ENCODE data around the gene TBX18.

TBX18 gene

DNA sequence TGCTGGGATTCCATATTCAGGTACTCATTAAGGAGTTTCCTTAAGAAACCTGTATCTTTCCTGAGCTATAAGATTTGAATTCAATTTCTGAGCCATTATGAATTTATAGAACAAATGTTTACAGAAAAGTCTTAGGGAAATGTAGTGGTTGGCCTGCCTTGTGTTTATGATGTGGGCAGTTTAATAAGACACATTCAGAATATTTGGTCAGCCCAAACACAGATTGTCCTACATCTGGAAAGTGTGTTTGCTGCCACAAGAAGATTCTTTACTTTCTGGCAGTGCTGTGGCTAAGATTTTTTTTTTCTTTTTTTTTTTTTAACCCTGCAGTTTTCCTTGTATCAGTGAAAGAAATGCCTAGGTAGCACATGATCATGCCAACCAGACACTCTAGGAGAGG, 15.2 kb downstream of the TBX18 start:
- Mint-ChIP-seq H3K4me3 (no peak overlapping the region), H3K27me3 (peaks cover 6% of the 10 kb centered on the region), H3K9me3 (no peaks in the 10 kb centered on the region), H3K27ac (no peak overlapping the region), H3K4me1 (ENCODE audit: low read depth) (no peaks in the 10 kb centered on the region), H3K36me3 (ENCODE audit: low read depth) (no peaks in the 10 kb centered on the region)
- intact Hi-C loops (cut with micrococcal nuclease), result no loop called here

DNA sequence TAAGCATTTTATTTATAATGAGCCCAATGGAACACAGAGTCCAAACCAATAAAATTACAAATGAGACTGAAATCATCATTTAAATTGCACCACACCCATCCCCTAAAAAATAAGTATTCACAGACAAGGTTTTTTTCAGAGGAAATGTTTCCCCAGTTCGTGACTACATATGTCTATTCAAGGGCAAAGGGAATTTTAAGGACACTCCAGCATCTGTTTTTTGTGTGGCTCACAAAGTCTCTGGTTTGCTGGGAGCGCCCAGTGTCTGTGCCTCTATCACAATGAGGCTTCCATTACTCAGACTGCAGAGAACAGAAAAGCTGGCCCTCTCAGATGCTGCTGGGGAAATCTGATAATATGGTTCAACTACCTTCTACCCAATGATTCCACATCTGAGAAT, 16.0 kb downstream of the TBX18 start:
- Mint-ChIP-seq H3K4me1 (ENCODE audit: low read depth) (no peaks in the 10 kb centered on the region), H3K36me3 (ENCODE audit: low read depth) (no peaks in the 10 kb centered on the region), H3K4me3 (no peak overlapping the region), H3K27ac (no peak overlapping the region), H3K9me3 (no peaks in the 10 kb centered on the region), H3K27me3 (peaks cover 5% of the 10 kb centered on the region)
- intact Hi-C loops (cut with micrococcal nuclease), result no loop called here

DNA sequence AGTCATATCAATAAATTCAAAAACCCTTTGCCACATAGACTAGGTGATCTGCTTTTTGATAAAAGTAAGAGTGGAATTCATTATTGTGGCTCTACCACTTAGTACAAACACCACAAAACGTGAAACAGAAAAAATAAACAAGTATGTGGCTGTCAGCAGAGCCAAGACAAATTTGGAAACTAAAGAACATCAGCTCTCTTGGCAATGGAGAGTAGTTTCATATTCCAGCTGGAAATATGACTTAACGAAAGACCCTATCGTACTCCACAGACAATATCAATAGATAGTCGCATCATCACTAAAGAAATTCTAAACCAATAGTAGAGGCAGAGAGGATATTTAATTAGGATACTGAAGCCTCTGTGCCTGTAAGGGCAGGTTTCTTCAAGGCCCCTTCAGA, 20.8 kb downstream of the TBX18 start:
- Mint-ChIP-seq H3K27me3 (peaks cover 2% of the 10 kb centered on the region), H3K27ac (no peak overlapping the region), H3K36me3 (ENCODE audit: low read depth) (no peaks in the 10 kb centered on the region), H3K9me3 (no peaks in the 10 kb centered on the region), H3K4me3 (no peak overlapping the region), H3K4me1 (ENCODE audit: low read depth) (no peaks in the 10 kb centered on the region)
- intact Hi-C loops (cut with micrococcal nuclease), result no loop called here

DNA sequence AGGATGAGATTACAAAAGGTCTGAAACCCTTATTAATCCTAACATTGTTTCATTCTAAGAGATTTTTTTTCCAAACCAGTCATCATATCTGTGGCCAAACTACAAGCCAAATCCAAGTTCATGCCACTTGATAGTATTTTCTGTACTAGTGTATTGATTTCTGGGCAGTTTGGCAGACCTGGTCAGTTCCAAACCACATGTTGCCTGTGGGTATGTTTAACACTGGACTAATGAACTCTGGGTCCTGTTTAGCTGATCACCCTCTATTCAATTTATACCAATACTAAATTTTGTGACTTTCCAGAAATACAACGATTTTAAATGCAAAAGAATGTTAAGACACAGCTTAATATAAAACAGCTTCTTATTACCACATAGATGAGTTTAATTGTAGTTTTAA, 24.0 kb downstream of the TBX18 start:
- H3K9me3 Mint-ChIP-seq, result no peaks in the 10 kb centered on the region
- no peaks in the 10 kb centered on the region for H3K27me3 Mint-ChIP-seq
- H3K4me1 Mint-ChIP-seq (ENCODE audit: low read depth), result no peaks in the 10 kb centered on the region
- H3K36me3 Mint-ChIP-seq (ENCODE audit: low read depth), result no peaks in the 10 kb centered on the region
- intact Hi-C loops (cut with micrococcal nuclease), result no loop called here
- no peak overlapping the region for H3K4me3 Mint-ChIP-seq
- H3K27ac Mint-ChIP-seq, result no peak overlapping the region

DNA sequence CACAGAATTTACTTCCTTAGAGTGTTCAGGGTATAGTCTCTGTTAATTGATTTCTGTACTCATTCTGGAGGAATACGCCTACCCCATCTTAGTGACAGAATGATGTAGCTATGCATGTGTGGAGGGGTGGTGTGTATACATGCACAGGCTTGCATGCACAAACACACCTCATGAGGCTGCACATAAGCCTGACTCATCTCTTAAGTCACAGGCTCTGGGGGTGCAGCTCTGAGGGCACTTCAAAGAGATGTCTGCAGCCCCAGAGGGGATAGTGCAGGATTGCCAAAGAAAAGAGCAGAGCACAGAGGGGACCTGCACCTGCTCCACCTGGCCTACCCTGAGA, 24.6 kb downstream of the TBX18 start:
- Mint-ChIP-seq H3K4me3 (no peak overlapping the region), H3K4me1 (ENCODE audit: low read depth) (no peaks in the 10 kb centered on the region), H3K9me3 (no peaks in the 10 kb centered on the region), H3K36me3 (ENCODE audit: low read depth) (no peaks in the 10 kb centered on the region), H3K27ac (no peak overlapping the region), H3K27me3 (no peaks in the 10 kb centered on the region)
- intact Hi-C loops (cut with micrococcal nuclease), result no loop called here

DNA sequence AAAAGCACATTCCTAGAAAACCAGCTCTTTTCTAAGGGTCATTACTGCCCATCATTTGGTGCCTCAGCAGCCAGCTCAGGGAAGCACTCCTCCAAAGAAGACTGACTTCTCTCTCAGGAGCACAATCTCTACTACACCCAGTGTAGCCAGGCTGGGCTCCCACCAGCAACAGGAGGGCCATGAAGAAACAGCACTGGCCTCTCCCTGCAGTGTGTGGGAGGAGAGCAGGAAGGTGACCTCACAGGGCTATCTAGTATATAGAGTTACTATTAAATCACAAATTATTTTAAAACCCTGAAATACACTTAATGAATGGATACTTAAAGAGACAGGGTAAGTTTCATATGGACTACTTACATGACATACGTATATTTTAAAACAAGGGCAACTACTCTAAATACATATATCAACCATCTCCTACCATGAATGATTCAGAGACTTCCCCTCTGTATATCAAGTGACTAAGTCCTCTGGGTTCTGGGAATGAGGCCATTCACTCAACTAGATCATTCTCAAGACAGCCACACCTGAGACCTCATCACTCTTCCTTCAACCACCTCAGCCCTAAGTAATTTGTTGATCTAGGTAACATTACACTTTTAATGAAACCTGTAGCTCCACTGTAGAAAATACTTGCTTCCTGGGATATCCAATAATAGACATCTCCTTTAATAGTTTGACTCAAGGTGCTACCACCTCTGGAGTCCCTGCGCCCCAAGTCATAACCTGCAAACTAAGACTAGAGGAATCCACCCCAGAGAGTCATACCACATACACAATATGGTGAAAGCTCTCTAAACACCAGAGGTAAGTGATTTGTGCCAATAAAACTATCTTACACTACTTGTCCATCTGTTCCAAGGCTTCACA, 25.2 kb downstream of the TBX18 start:
- Mint-ChIP-seq H3K4me1 (ENCODE audit: low read depth) (no peaks in the 10 kb centered on the region), H3K9me3 (no peaks in the 10 kb centered on the region), H3K4me3 (no peak overlapping the region), H3K36me3 (ENCODE audit: low read depth) (no peaks in the 10 kb centered on the region), H3K27me3 (no peaks in the 10 kb centered on the region), H3K27ac (no peak overlapping the region)
- intact Hi-C loops (cut with micrococcal nuclease), result no loop called here

DNA sequence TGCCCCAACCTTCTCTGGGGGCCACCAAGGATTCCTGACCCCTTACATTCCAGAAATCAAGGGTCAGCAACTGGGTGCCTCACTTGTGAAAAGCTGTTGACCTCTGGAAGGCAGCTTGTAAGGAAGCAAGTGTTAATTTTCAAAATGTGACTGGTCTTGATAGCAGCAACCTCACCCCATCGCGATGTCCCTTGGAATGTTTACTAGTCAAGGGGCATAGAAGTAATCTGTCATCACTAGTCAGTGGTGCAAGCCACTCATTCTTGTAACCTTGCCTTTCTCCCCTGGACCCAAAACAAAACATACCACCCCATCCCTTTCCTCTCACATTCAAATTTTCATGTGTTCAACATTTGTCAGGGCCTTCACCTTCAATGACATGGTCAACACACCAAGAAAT, 30.5 kb downstream of the TBX18 start:
- Mint-ChIP-seq H3K36me3 (ENCODE audit: low read depth) (no peaks in the 10 kb centered on the region), H3K27ac (no peak overlapping the region), H3K9me3 (no peaks in the 10 kb centered on the region), H3K27me3 (no peaks in the 10 kb centered on the region), H3K4me3 (no peak overlapping the region), H3K4me1 (ENCODE audit: low read depth) (no peaks in the 10 kb centered on the region)
- intact Hi-C loops (cut with micrococcal nuclease), result no loop called here

DNA sequence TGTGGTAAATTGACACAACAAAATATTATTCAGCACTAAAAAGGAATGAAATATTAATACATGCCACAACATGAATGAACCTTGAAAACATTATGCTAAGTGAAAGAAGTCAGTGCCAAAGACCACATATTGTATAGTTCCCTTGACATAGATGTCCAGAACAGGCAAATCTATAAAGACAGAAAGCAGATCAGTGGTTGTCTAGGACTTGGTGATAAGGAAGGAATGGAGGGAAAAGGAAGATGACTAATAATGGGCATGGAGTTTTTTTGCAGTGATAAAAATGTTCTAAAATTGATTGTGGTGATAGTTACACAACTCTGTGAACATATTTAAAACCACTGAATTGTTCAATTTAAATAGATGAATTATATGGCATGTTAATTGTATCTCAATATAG, 32.5 kb downstream of the TBX18 start:
- Mint-ChIP-seq H3K27me3 (no peaks in the 10 kb centered on the region), H3K36me3 (ENCODE audit: low read depth) (no peaks in the 10 kb centered on the region), H3K9me3 (no peaks in the 10 kb centered on the region), H3K4me1 (ENCODE audit: low read depth) (no peaks in the 10 kb centered on the region), H3K4me3 (no peak overlapping the region), H3K27ac (no peak overlapping the region)
- intact Hi-C loops (cut with micrococcal nuclease), result no loop called here

DNA sequence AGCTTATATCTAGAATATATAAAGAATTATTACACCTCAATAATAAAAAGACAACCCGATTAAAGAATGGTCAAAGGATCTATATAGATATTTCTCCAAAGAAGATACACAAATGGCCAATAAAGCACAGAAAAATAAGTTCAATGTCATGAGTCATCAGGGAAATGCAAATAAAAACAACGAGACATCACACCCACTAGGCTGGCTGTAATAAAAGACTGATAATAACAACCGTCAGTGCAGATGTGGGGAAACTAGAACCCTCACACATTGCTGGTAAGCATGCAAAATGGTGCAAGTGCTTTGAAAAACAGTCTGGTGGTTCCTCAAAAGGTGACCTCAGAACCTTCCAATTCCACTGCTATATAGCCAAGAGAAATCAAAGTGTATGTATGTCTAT, 33.0 kb downstream of the TBX18 start:
- no peak overlapping the region for H3K27ac Mint-ChIP-seq
- H3K9me3 Mint-ChIP-seq, result no peaks in the 10 kb centered on the region
- no peaks in the 10 kb centered on the region for H3K4me1 Mint-ChIP-seq (ENCODE audit: low read depth)
- no peak overlapping the region for H3K4me3 Mint-ChIP-seq
- no peaks in the 10 kb centered on the region for H3K36me3 Mint-ChIP-seq (ENCODE audit: low read depth)
- intact Hi-C loops (cut with micrococcal nuclease), result no loop called here
- no peaks in the 10 kb centered on the region for H3K27me3 Mint-ChIP-seq

DNA sequence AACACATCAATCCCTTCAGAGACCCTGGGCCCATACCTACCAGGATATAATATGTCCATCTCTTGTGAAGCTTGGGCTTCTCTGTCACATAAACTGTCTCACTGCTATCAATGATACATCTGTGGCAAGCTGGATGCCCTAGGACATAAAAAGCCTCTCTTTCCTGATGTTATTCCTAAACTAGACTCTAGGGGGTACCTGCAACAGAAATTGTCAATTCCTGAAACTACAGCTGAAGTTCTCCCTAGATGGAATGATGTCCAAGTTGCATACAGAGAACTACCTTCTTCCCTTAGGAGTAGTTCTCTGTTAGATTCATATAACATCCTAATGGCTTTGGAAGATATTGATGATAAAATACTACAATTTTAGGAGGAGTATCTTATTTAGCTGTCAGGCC, 35.8 kb downstream of the TBX18 start:
- Mint-ChIP-seq H3K27me3 (no peaks in the 10 kb centered on the region), H3K36me3 (ENCODE audit: low read depth) (no peaks in the 10 kb centered on the region), H3K4me1 (ENCODE audit: low read depth) (no peaks in the 10 kb centered on the region), H3K4me3 (no peak overlapping the region), H3K9me3 (no peaks in the 10 kb centered on the region), H3K27ac (no peak overlapping the region)
- intact Hi-C loops (cut with micrococcal nuclease), result no loop called here

DNA sequence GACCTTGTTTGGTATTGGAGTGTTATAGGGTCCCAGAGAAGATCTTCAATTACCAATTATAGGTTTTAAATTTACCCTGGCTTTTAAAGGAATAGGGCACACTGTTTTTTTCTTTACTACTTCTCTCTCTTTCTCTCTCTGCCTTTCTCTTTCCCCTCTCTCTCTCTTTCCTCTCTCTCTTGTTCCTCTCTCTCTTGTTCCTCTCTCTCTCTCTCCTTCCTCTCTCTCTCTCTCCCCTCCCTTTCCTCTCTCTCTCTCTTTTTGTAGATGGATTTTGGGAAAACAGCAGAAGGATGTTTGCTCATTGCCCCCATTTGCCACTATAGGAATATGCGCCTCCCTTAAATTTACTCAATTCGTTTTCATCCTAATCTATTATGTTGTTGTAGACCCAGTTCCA, 45.2 kb downstream of the TBX18 start:
- Mint-ChIP-seq H3K4me1 (ENCODE audit: low read depth) (no peaks in the 10 kb centered on the region), H3K27ac (no peak overlapping the region), H3K36me3 (ENCODE audit: low read depth) (no peaks in the 10 kb centered on the region), H3K9me3 (no peaks in the 10 kb centered on the region), H3K4me3 (no peak overlapping the region), H3K27me3 (no peaks in the 10 kb centered on the region)
- intact Hi-C loops (cut with micrococcal nuclease), result no loop called here

DNA sequence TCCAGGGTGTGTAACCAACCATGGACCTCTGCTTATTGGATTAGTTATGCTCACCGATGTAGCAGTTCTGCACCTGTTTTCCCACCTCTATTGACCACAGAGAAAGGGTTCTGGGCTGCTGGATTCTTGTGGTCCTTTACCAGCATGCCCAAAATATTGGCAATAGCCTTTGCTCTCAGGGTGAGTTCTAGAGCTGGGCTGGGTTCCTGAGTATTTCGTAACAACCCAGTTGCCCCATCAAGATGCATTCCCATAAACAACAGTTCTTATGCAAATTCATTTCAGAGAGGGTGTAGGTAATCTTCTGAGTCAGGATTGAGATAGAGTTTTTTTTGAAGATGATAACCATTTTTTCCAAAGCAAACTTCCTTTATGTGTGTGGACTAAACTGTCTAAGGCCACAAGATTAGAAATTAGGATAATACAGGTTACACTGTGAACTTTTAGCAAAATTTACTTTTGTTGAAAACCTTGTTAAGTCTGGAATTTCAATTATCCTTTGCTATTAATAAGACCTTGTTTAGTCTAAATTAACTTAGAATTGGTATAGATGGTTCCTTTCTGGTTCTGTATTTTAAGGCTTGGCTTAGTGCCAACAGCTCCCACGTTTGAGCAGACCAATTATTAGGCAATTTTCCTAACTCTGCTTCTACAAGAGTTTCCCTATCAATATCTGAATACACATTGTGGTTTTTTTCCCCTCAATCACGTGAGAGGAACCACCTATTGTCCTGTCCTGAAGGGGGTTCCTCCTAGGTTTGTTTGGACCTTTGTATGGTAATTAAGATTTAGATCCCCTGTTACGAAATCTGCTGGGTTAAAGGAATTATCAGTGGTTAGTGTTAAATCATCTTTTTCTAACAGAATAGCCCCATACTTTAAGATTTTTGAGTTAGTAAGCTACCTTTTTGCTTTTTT, 46.1 kb downstream of the TBX18 start:
- H3K4me3 Mint-ChIP-seq, result no peak overlapping the region

DNA sequence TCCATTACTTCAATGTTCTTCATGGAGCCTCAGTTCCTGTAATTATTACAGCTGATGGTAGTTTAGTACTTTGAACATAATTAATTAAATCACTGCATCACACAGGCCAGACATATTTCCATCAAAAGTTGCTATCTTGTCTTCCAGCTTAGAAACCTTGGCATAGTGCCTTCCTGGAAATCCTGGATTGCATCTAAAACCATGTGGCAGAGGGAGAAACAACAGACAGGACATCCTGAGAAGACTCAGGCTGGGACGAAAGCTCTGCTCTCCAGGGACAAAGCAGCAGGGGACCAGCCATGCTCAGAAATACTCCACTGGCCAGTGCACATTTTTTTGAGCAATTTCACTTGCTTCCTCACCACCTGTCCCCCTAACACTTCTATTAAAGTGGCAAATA, 55.3 kb downstream of the TBX18 start:
- Mint-ChIP-seq H3K36me3 (ENCODE audit: low read depth) (no peaks in the 10 kb centered on the region), H3K27ac (no peak overlapping the region), H3K27me3 (no peaks in the 10 kb centered on the region), H3K4me3 (no peak overlapping the region), H3K4me1 (ENCODE audit: low read depth) (no peaks in the 10 kb centered on the region), H3K9me3 (no peaks in the 10 kb centered on the region)
- intact Hi-C loops (cut with micrococcal nuclease), result no loop called here

More for the DNA sequence above, 46.1 kb downstream of the TBX18 start:
- Mint-ChIP-seq H3K36me3 (ENCODE audit: low read depth) (no peaks in the 10 kb centered on the region), H3K9me3 (no peaks in the 10 kb centered on the region), H3K27ac (no peak overlapping the region), H3K4me1 (ENCODE audit: low read depth) (no peaks in the 10 kb centered on the region), H3K27me3 (no peaks in the 10 kb centered on the region)
- intact Hi-C loops (cut with micrococcal nuclease), result no loop called here

DNA sequence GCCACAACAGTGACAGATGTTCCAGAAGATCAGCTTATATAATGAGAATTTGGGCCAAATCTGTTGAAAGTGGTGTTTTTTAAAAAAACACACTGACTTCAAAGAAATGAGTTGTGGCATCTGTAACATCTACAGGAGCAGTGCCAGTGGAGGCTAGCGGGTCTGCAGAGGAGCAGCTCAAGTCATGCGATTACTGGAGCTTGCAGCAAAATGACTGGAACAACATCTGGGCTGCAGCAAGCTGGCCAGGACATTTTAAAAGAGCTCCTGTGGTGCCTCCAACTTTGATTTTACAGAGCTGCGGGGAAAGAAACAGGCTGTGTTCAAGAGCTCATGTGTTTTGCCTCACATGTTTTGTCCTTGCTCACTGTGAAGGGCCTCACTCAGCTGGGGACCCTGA, 57.2 kb downstream of the TBX18 start:
- peaks cover 4% of the 10 kb centered on the region for H3K9me3 Mint-ChIP-seq
- no peaks in the 10 kb centered on the region for H3K4me1 Mint-ChIP-seq (ENCODE audit: low read depth)
- H3K27me3 Mint-ChIP-seq, result no peaks in the 10 kb centered on the region

More for the DNA sequence above, 57.2 kb downstream of the TBX18 start:
- Mint-ChIP-seq H3K27ac (no peak overlapping the region), H3K36me3 (ENCODE audit: low read depth) (no peaks in the 10 kb centered on the region), H3K4me3 (no peak overlapping the region)
- intact Hi-C loops (cut with micrococcal nuclease), result no loop called here
